Fibroblast of lung (primary cell): Measurements from ENCODE around the gene CALB2. TPM values are rescaled to one million over a fixed set of nuclear protein-coding genes. Genes with fewer than 3 reads are reported as not detected.

Source experiments
- DNase-seq, 2 donors: peaks; one replicate each; pipeline versions ENCODE4 v3.0.0 to v3.0.0-alpha.2; 2010; ENCODE audit warnings: low read depth in 2 of 2
- H2AFZ ChIP-seq: 2 replicates; pipeline ENCODE4 v1.5.1; 2012; ENCODE audit warnings: low read length, control low read depth, inconsistent platforms
- H3K27ac ChIP-seq: 2 replicates; pipeline ENCODE4 v1.5.1; 2011; ENCODE audit warnings: low read length, control low read depth; ENCODE audit not compliant: insufficient read depth
- H3K27me3 ChIP-seq: 2 replicates; pipeline ENCODE4 v1.5.1; 2011; ENCODE audit warnings: mild to moderate bottlenecking, low read length; ENCODE audit not compliant: control insufficient read depth, insufficient read depth
- H3K36me3 ChIP-seq: 2 replicates; pipeline ENCODE4 v1.5.1; 2011; ENCODE audit warnings: low read length; ENCODE audit not compliant: control insufficient read depth, insufficient read depth
- H3K4me1 ChIP-seq: 2 replicates; pipeline ENCODE4 v1.5.1; 2011; ENCODE audit warnings: low read length; ENCODE audit not compliant: control insufficient read depth, insufficient read depth; ENCODE audit errors: extremely low read depth
- H3K4me2 ChIP-seq: 2 replicates; pipeline ENCODE4 v1.5.1; 2011; ENCODE audit warnings: low read length, control low read depth; ENCODE audit not compliant: insufficient read depth; ENCODE audit errors: extremely low read depth
- H3K4me3 ChIP-seq, 4 experiments: fragments of 200-600 bp in 1 of 4; sonication (generic) in 1 of 4; replicated peaks in 1 of 4; 2 replicates each; pipeline ENCODE4 v1.5.1; 2011 to 2016; ENCODE audit warnings: low read length in 4 of 4, low read depth in 3 of 4, mild to moderate bottlenecking in 3 of 4, control low read depth in 2 of 4, inconsistent platforms in 1 of 4, mixed read lengths in 1 of 4; ENCODE audit not compliant: insufficient read depth in 1 of 4; ENCODE audit errors: control extremely low read depth in 1 of 4
- H3K79me2 ChIP-seq: 2 replicates; pipeline ENCODE4 v1.5.1; 2012; ENCODE audit warnings: mild to moderate bottlenecking, low read length, inconsistent platforms; ENCODE audit not compliant: control insufficient read depth, insufficient read depth
- H3K9ac ChIP-seq: 2 replicates; pipeline ENCODE4 v1.5.1; 2011; ENCODE audit warnings: mild to moderate bottlenecking, low read length, control low read depth; ENCODE audit not compliant: insufficient read depth
- H3K9me3 ChIP-seq: 2 replicates; pipeline ENCODE4 v1.5.1; 2012; ENCODE audit warnings: low read depth, low read length; ENCODE audit not compliant: control insufficient read depth, insufficient read depth
- H4K20me1 ChIP-seq: 2 replicates; pipeline ENCODE4 v1.5.1; 2011; ENCODE audit warnings: low read length; ENCODE audit not compliant: control insufficient read depth, insufficient read depth; ENCODE audit errors: extremely low read depth
- CTCF ChIP-seq, 2 donors: IDR thresholded peaks in 1 of 2; conservative IDR thresholded peaks in 1 of 2; 1 replicate in 1 of 2; 2 replicates in 1 of 2; pipeline ENCODE4 v1.5.1; 2011 to 2012; ENCODE audit warnings: low read length in 2 of 2, control low read depth in 1 of 2, inconsistent platforms in 1 of 2, low read depth in 1 of 2, mild to moderate bottlenecking in 1 of 2
- EZH2 ChIP-seq: IDR thresholded peaks from 2 replicates; pipeline ENCODE4 v1.5.1; 2012; ENCODE audit warnings: low read length, control low read depth, mild to moderate bottlenecking; ENCODE audit errors: missing control alignments
- polyA plus RNA-seq, 2 donors: library from polyadenylated mRNA; depleted of rRNA in 1 of 2; stranded (reverse) in 1 of 2; unstranded in 1 of 2; fragments of >200 nt; gene quantifications; 2 replicates each; pipeline ENCODE4 v1.2.1, GENCODE V29; 2011 to 2012; ENCODE audit warnings: missing spikeins in 1 of 2
- total RNA-seq: library from RNA; depleted of rRNA; stranded (reverse); fragments of >200 nt; gene quantifications from 2 replicates; pipeline ENCODE4 v1.2.1, GENCODE V29; 2014

The CALB2 gene
- total and polyA plus RNA-seq, 2 donors (not counting 1 experiment from before 2014, with no cell fraction given) = 0.58 to 1.3 TPM

- Histone ChIP-seq H3K4me3 (no peak overlapping the region), H3K4me2 (no peak overlapping the region), H3K9me3 (no peaks in the 10 kb centered on the region), H3K27me3 (no peaks in the 10 kb centered on the region), H3K9ac (no peak overlapping the region), H3K36me3 (no peaks in the 10 kb centered on the region), H4K20me1 (no peaks in the 10 kb centered on the region), H3K79me2 (no peaks in the 10 kb centered on the region), H3K27ac (no peak overlapping the region), H3K4me1 (no peaks in the 10 kb centered on the region), H2AFZ (no peak overlapping the region)
- DNase-seq = no peak
- TF ChIP-seq EZH2 = no peak
- no peak for TF ChIP-seq CTCF (conservative IDR thresholded peaks at IDR 0.05 in 1 of 2, IDR thresholded peaks at IDR 0.05 in 1 of 2; ENCODE audit: low read depth in 1 of 2, low read length in 2 of 2)
Measured at GRCh38 chr16:71387045-71387871, 28.7 kb downstream of the CALB2 start.

GRCh38 chr16:71389330-71389729, 30.8 kb downstream of the CALB2 start:
- Histone ChIP-seq H3K36me3 (no peaks in the 10 kb centered on the region), H3K4me2 (no peak overlapping the region), H3K9me3 (no peaks in the 10 kb centered on the region), H3K4me3 (no peak overlapping the region), H3K4me1 (no peaks in the 10 kb centered on the region), H2AFZ (no peak overlapping the region), H3K27ac (no peak overlapping the region), H3K79me2 (no peaks in the 10 kb centered on the region), H3K9ac (no peak overlapping the region), H4K20me1 (no peaks in the 10 kb centered on the region), H3K27me3 (no peaks in the 10 kb centered on the region)
- no peak for DNase-seq
- TF ChIP-seq CTCF (conservative IDR thresholded peaks at IDR 0.05 in 1 of 2, IDR thresholded peaks at IDR 0.05 in 1 of 2; ENCODE audit: low read depth in 1 of 2, low read length in 2 of 2) (no peak), EZH2 (no peak)

GRCh38 chr16:71396594-71396993, 38.1 kb downstream of the CALB2 start:
- Histone ChIP-seq H3K9me3 (no peaks in the 10 kb centered on the region), H3K4me3 (no peak overlapping the region), H3K27ac (no peak overlapping the region), H3K79me2 (no peaks in the 10 kb centered on the region), H3K4me2 (no peak overlapping the region), H3K9ac (no peak overlapping the region), H3K36me3 (no peaks in the 10 kb centered on the region), H3K4me1 (no peaks in the 10 kb centered on the region), H3K27me3 (no peaks in the 10 kb centered on the region), H2AFZ (no peak overlapping the region), H4K20me1 (no peaks in the 10 kb centered on the region)
- no peak for DNase-seq
- TF ChIP-seq CTCF (conservative IDR thresholded peaks at IDR 0.05 in 1 of 2, IDR thresholded peaks at IDR 0.05 in 1 of 2; ENCODE audit: low read depth in 1 of 2, low read length in 2 of 2) (no peak), EZH2 (no peak)
